ENCODE data around the gene HRH2. TPM values are rescaled to one million over a fixed set of nuclear protein-coding genes. Genes with fewer than 3 reads are reported as not detected.
"Not testable (repeated sequence)": the region's sequence is repeated elsewhere in the genome, so short reads cannot be mapped to it uniquely, and the experiment has no call there.

Gene HRH2
- total RNA-seq, 1 experiment from 2014 or later = not detected

DNA sequence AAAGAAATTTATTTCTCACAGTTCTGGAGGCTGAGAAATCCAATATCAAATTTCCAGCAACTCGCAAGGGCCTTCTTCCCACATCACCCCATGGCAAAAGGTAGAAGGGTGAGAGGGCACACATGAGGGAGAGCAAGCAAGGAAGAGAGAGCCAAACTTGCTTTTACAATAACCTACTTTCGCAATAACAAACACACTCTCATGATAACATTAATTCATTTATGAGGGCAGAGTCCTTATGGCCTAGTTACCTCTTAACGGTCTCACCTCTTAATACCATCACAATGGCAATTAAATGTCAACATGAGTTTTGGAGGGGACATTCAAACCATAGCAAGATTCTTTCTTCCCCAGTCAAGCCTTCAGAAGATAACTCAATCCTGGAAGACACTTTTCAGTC is 11.6 kb upstream of the HRH2 start:
- BruUV-seq (replicated peaks) = no TSS peak
- no peaks in the 10 kb centered on the region for H3K9me2 ChIP-seq (ENCODE audit: insufficient read depth)
- H2AFZ ChIP-seq = no peak overlapping the region
- H3K27ac ChIP-seq = no peak overlapping the region
- peaks cover 60% of the 10 kb centered on the region for H3K27me3 ChIP-seq (ENCODE audit: insufficient read depth, low read depth)
- H3K79me2 ChIP-seq (ENCODE audit: low read depth) = no peaks in the 10 kb centered on the region
- CTCF ChIA-PET = no interaction called here
- no peaks in the 10 kb centered on the region for H3K36me3 ChIP-seq (ENCODE audit: low read depth)
- no peak for DNase-seq
- H3K9me3 ChIP-seq (ENCODE audit: insufficient read depth, low read depth) = no peaks in the 10 kb centered on the region
- TF ChIP-seq, protein P1, sequence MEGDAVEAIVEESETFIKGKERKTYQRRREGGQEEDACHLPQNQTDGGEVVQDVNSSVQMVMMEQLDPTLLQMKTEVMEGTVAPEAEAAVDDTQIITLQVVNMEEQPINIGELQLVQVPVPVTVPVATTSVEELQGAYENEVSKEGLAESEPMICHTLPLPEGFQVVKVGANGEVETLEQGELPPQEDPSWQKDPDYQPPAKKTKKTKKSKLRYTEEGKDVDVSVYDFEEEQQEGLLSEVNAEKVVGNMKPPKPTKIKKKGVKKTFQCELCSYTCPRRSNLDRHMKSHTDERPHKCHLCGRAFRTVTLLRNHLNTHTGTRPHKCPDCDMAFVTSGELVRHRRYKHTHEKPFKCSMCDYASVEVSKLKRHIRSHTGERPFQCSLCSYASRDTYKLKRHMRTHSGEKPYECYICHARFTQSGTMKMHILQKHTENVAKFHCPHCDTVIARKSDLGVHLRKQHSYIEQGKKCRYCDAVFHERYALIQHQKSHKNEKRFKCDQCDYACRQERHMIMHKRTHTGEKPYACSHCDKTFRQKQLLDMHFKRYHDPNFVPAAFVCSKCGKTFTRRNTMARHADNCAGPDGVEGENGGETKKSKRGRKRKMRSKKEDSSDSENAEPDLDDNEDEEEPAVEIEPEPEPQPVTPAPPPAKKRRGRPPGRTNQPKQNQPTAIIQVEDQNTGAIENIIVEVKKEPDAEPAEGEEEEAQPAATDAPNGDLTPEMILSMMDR (conservative IDR thresholded peaks at IDR 0.05) = no peak
- no peak for TF ChIP-seq EZH2 (IDR thresholded peaks at IDR 0.05; ENCODE audit: low read depth)
- POLR2A ChIA-PET (ENCODE audit: unreplicated experiment) = no interaction called here
- H3K4me1 ChIP-seq (replicated peaks; ENCODE audit: insufficient read depth) = no peaks in the 10 kb centered on the region
- intact Hi-C loops (cut with micrococcal nuclease; ENCODE audit: unreplicated experiment) = no loop called here
- H3K4me3 ChIP-seq = no peak overlapping the region
- H3F3A ChIP-seq (ENCODE audit: insufficient read depth, low read depth) = no peaks in the 10 kb centered on the region
- H4K20me1 ChIP-seq (ENCODE audit: insufficient read depth) = no peaks in the 10 kb centered on the region
- H3K4me2 ChIP-seq = no peak overlapping the region

DNA sequence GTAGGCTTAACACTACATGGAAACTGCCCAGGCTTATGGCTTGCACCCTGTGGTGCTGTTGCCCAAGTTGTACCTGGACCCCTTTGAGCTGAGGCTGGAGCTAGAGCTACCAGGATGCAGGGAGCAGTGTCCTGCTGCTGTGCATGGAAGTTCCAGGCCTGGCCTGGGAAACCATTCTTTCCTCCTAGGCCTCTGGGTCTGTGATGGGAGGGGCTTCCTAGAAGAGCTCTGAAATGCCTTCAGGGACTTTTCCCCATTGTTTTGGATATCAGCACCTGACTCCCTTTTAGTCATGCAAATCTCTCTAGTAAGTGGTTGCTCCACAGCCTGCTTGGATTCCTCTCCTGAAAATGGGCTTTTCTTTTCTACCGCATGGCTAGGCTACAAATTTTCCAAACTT is 7.9 kb upstream of the HRH2 start:
- H3K4me1 ChIP-seq (replicated peaks; ENCODE audit: insufficient read depth) = no peaks in the 10 kb centered on the region
- no peaks in the 10 kb centered on the region for H3K9me3 ChIP-seq (ENCODE audit: insufficient read depth, low read depth)
- no peak overlapping the region for H2AFZ ChIP-seq
- no peak overlapping the region for H3K4me3 ChIP-seq
- no peak overlapping the region for H3K27ac ChIP-seq
- DNase-seq = no peak
- no TSS peak for BruUV-seq (replicated peaks)
- peaks cover 61% of the 10 kb centered on the region for H3K27me3 ChIP-seq (ENCODE audit: insufficient read depth, low read depth)
- H3K79me2 ChIP-seq (ENCODE audit: low read depth) = no peaks in the 10 kb centered on the region
- H3K9me2 ChIP-seq (ENCODE audit: insufficient read depth) = no peaks in the 10 kb centered on the region
- CTCF ChIA-PET = no interaction called here
- H3K36me3 ChIP-seq (ENCODE audit: low read depth) = no peaks in the 10 kb centered on the region
- no peak for TF ChIP-seq EZH2 (IDR thresholded peaks at IDR 0.05; ENCODE audit: low read depth)
- TF ChIP-seq, protein P1 (conservative IDR thresholded peaks at IDR 0.05) = no peak
- H3K4me2 ChIP-seq = no peak overlapping the region
- no peaks in the 10 kb centered on the region for H3F3A ChIP-seq (ENCODE audit: insufficient read depth, low read depth)
- H4K20me1 ChIP-seq (ENCODE audit: insufficient read depth) = no peaks in the 10 kb centered on the region
- intact Hi-C loops (cut with micrococcal nuclease; ENCODE audit: unreplicated experiment) = no loop called here
- POLR2A ChIA-PET (ENCODE audit: unreplicated experiment) = no interaction called here

DNA sequence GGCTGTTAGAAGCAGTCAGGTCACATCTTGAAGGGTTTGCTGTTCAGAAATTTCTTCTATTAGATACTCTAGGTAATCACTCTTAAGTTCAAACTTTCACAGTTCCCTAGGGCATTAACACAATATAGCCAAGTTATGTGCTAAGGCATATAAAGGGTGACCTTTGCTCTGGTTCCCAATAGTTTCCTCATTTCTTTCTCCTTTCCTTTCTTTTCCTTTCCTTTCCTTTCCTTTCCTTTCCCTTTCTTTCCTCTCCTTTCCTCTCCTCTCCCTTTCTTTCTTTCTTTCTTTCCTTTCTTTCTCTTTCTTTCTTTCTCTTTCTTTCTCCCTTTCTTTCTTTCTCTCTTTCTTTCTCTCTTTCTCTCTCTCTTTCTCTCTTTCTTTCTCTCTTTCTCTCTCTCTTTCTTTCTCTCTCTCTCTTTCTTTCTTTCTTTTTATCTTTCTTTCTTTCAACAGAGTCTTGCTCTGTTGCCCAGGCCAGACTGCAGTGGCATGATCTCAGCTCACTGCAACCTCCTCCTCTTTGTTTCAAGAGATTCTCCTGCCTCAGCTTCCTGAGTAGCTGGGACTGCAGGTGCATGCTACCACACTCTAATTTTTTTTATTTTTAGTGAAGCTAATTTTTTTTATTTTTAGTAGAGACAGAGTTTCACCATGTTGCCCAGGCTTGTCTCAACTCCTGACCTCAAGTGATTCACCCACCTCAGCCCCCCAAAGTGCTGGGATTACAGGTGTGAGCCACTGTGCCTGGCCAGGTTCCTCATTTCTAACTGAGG is 7.3 kb upstream of the HRH2 start:
- DNase-seq; POLR2A ChIA-PET (ENCODE audit: unreplicated experiment); CTCF ChIA-PET: not testable (repeated sequence)

More for the DNA sequence above, 7.3 kb upstream of the HRH2 start:
- H3K9me3 ChIP-seq (ENCODE audit: insufficient read depth, low read depth); H3K4me2 ChIP-seq; intact Hi-C loops (cut with micrococcal nuclease; ENCODE audit: unreplicated experiment); H3K79me2 ChIP-seq (ENCODE audit: low read depth); H3K4me3 ChIP-seq; H3K27ac ChIP-seq; BruUV-seq (replicated peaks); H3K9me2 ChIP-seq (ENCODE audit: insufficient read depth); H4K20me1 ChIP-seq (ENCODE audit: insufficient read depth); H3K36me3 ChIP-seq (ENCODE audit: low read depth); H3F3A ChIP-seq (ENCODE audit: insufficient read depth, low read depth); H3K4me1 ChIP-seq (replicated peaks; ENCODE audit: insufficient read depth); H2AFZ ChIP-seq: not testable (repeated sequence)
- H3K27me3 ChIP-seq (ENCODE audit: insufficient read depth, low read depth) = peaks cover 61% of the 10 kb centered on the region

Measured in PC-9 (cell line).